B cell (primary cell): ENCODE data around the gene USP12. TPM values are rescaled to one million over a fixed set of nuclear protein-coding genes. Genes with fewer than 3 reads are reported as not detected.

Experiments
- ATAC-seq: fragments of 200-7000 bp; cut with Tn5 transposase; one replicate; pipeline ENCODE4 v1.10.0; 2021; ENCODE audit warnings: low read depth, mild to moderate bottlenecking, moderate number of reproducible peaks, moderate library complexity
- CTCF ChIA-PET: fragments of 350-600 bp; sonication (Branson Sonifier 250); formaldehyde crosslinking; loops from one replicate; lab custom pipeline; 2021; ENCODE audit warnings: antibody characterized with exemption, inconsistent platforms; lab: Charles Lee
- POLR2A ChIA-PET: fragments of 350-600 bp; sonication (Branson Sonifier 250); formaldehyde crosslinking; loops from one replicate; lab custom pipeline; 2021; ENCODE audit warnings: antibody characterized with exemption; lab: Charles Lee
- DNase-seq: peaks from one replicate; pipeline ENCODE4 v3.0.0; 2013
- H2AFZ ChIP-seq: 2 replicates; pipeline ENCODE4 v1.6.1; 2012; ENCODE audit warnings: mild to moderate bottlenecking, low read depth, low read length; ENCODE audit not compliant: insufficient read depth, poor library complexity, severe bottlenecking
- H3K27ac ChIP-seq, 2 donors: 1 replicate in 1 of 2; 2 replicates in 1 of 2; pipeline ENCODE4 v1.5.1; 2012 to 2013; ENCODE audit warnings: low read length in 2 of 2, mild to moderate bottlenecking in 2 of 2, moderate library complexity in 1 of 2
- H3K27me3 ChIP-seq, 4 experiments: fragments of 200-600 bp in 1 of 4; sonication (generic) in 1 of 4; replicated peaks in 1 of 4; 1 replicate in 2 of 4; 2 replicates in 2 of 4; pipeline versions ENCODE4 v1.6.1 to v1.7.0; 2013 to 2016; ENCODE audit warnings: low read length in 3 of 4, mild to moderate bottlenecking in 2 of 4, mixed read lengths in 1 of 4, moderate library complexity in 1 of 4; ENCODE audit not compliant: insufficient read depth in 4 of 4, control insufficient read depth in 3 of 4; ENCODE audit errors: control extremely low read depth in 1 of 4
- H3K36me3 ChIP-seq, 2 experiments: replicated peaks in 1 of 2; 1 replicate in 1 of 2; 2 replicates in 1 of 2; pipeline versions ENCODE4 v1.6.1 to v1.7.1; 2013; ENCODE audit warnings: low read length in 1 of 2; ENCODE audit not compliant: insufficient read depth in 2 of 2, control insufficient read depth in 1 of 2; ENCODE audit errors: control extremely low read depth in 1 of 2, extremely low read depth in 1 of 2
- H3K4me1 ChIP-seq, 2 donors: fragments of 200-600 bp in 1 of 2; sonication (generic) in 1 of 2; 1 replicate in 1 of 2; 2 replicates in 1 of 2; pipeline versions ENCODE4 v1.5.1 to v1.6.1; 2013 to 2017; ENCODE audit warnings: low read length in 2 of 2; ENCODE audit not compliant: control insufficient read depth in 2 of 2, insufficient read depth in 2 of 2
- H3K4me2 ChIP-seq: replicated peaks from 2 replicates; pipeline ENCODE3; 2012; ENCODE audit warnings: mild to moderate bottlenecking, low read depth, low read length; ENCODE audit not compliant: poor library complexity, severe bottlenecking
- H3K4me3 ChIP-seq, 5 experiments: fragments of 200-600 bp in 1 of 5; sonication (generic) in 1 of 5; 1 replicate in 3 of 5; 2 replicates in 2 of 5; pipeline versions ENCODE4 v1.5.1 to v1.7.0; 2011 to 2016; ENCODE audit warnings: low read length in 4 of 5, mild to moderate bottlenecking in 4 of 5, low read depth in 2 of 5, control low read depth in 1 of 5, moderate library complexity in 1 of 5; ENCODE audit not compliant: insufficient read depth in 1 of 5; ENCODE audit errors: control extremely low read depth in 1 of 5, extremely low read depth in 1 of 5
- H3K79me2 ChIP-seq: fragments of 200-600 bp; sonication (generic); one replicate; pipeline ENCODE4 v1.6.0; 2016; ENCODE audit warnings: low read length; ENCODE audit not compliant: control insufficient read depth, insufficient read depth
- H3K9ac ChIP-seq: fragments of 200-600 bp; sonication (generic); 2 replicates; pipeline ENCODE4 v1.6.1; 2017; ENCODE audit warnings: mild to moderate bottlenecking, low read length, moderate library complexity
- H3K9me3 ChIP-seq, 3 donors: one replicate each; pipeline versions ENCODE4 v1.6.1 to v1.7.1; 2013; ENCODE audit warnings: low read length in 2 of 3; ENCODE audit not compliant: control insufficient read depth in 2 of 3, insufficient read depth in 1 of 3; ENCODE audit errors: control extremely low read depth in 1 of 3
- H4K20me1 ChIP-seq: 2 replicates; pipeline ENCODE4 v1.6.0; 2012; ENCODE audit warnings: mild to moderate bottlenecking, low read length; ENCODE audit not compliant: insufficient read depth, control insufficient read depth, poor library complexity, severe bottlenecking
- H3K27ac Mint-ChIP-seq: one replicate; pipeline ENCODE4 v1.8.0; 2021; ENCODE audit warnings: mixed read lengths
- H3K27me3 Mint-ChIP-seq: one replicate; pipeline ENCODE4 v1.8.0; 2021; ENCODE audit warnings: mixed read lengths
- H3K4me1 Mint-ChIP-seq: one replicate; pipeline ENCODE4 v1.8.0; 2021; ENCODE audit warnings: mixed read lengths
- H3K4me3 Mint-ChIP-seq: one replicate; pipeline ENCODE4 v1.8.0; 2021; ENCODE audit warnings: mixed read lengths
- H3K9me3 Mint-ChIP-seq: one replicate; pipeline ENCODE4 v1.8.0; 2022; ENCODE audit warnings: mixed read lengths; ENCODE audit not compliant: insufficient read depth
- EZH2 ChIP-seq: IDR thresholded peaks from 2 replicates; pipeline ENCODE4 v1.6.1; 2012; ENCODE audit warnings: borderline replicate concordance, low read depth, mild to moderate bottlenecking, moderate library complexity, low read length; ENCODE audit not compliant: insufficient read depth, poor library complexity, severe bottlenecking
- WGBS: methylation state at CpG from one replicate; pipeline ENCODE4 v1.1.5; 2013; ENCODE audit warnings: missing lambda C conversion rate; ENCODE audit not compliant: insufficient coverage; 5-methylcytosine and 5-hydroxymethylcytosine counted together
- intact Hi-C: fragments of 100-400 bp; cut with micrococcal nuclease; formaldehyde crosslinking; loops from one replicate; pipeline ENCODE4 v1.10.0; 2022
- polyA plus RNA-seq: library from polyadenylated mRNA; depleted of rRNA; stranded (reverse); fragments of >200 nt; gene quantifications from 2 replicates; pipeline ENCODE4 v1.2.3, GENCODE V29; 2012
- total RNA-seq, 2 donors: library from RNA; stranded (reverse); fragments of 120-200 nt in 1 of 2; gene quantifications; 1 replicate in 1 of 2; 2 replicates in 1 of 2; pipeline versions ENCODE4 v1.2.3 to v1.2.4, GENCODE V29; 2013 to 2022
- TF ChIP-seq, protein P1 (sequence below): fragments of 200-600 bp; IDR thresholded peaks from one replicate; pipeline ENCODE4 v1.8.0; 2022; ENCODE audit warnings: antibody characterized with exemption, mild to moderate bottlenecking

The USP12 gene
- total and polyA plus RNA-seq, 2 donors (not counting 1 experiment from before 2014, with no cell fraction given): 21.7 to 46.3 TPM

DNA sequence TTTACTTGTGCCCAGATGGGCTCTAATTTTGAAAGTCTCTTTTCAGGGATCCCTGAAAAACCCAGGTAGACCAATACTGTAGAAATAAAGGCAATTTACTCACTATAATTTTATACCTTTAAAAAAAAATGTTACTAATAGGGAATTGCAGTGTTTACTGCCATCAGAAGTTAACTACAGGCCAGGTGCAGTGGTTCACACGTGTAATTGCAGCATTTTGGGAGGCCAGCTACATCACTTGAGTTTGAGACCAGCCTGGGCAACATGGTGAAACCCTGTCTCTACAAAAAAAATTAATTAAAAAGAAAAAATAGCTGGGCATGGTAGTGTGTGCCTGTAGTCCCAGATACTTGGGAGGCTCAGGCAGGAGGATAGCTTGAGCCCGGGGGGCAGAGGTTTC lies 10.2 kb downstream of the USP12 start:
- DNase-seq: no peak
- H3K9me3 ChIP-seq: peaks cover 0 to 5% (median 0%) of the 10 kb centered on the region in 3 donors
- ChIA-PET POLR2A (interaction anchor here (0.6 kb wide), 1 partner anchor 95 kb away, joined by 8 read pairs; no protein-coding TSS in a partner anchor), CTCF (interaction anchor here (0.5 to 1.6 kb wide), 3 partner anchors 9 to 1811 kb away, joined by 3 to 5 read pairs (median 3); no protein-coding TSS in a partner anchor)
- H3K79me2 ChIP-seq: peaks cover 100% of the 10 kb centered on the region
- Mint-ChIP-seq H3K4me1 (peaks cover 73% of the 10 kb centered on the region), H3K27me3 (no peaks in the 10 kb centered on the region), H3K9me3 (no peaks in the 10 kb centered on the region), H3K4me3 (no peak overlapping the region), H3K27ac (no peak overlapping the region)
- TF ChIP-seq, protein P1, sequence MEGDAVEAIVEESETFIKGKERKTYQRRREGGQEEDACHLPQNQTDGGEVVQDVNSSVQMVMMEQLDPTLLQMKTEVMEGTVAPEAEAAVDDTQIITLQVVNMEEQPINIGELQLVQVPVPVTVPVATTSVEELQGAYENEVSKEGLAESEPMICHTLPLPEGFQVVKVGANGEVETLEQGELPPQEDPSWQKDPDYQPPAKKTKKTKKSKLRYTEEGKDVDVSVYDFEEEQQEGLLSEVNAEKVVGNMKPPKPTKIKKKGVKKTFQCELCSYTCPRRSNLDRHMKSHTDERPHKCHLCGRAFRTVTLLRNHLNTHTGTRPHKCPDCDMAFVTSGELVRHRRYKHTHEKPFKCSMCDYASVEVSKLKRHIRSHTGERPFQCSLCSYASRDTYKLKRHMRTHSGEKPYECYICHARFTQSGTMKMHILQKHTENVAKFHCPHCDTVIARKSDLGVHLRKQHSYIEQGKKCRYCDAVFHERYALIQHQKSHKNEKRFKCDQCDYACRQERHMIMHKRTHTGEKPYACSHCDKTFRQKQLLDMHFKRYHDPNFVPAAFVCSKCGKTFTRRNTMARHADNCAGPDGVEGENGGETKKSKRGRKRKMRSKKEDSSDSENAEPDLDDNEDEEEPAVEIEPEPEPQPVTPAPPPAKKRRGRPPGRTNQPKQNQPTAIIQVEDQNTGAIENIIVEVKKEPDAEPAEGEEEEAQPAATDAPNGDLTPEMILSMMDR: no peak
- no peak for TF ChIP-seq EZH2
- peaks cover 8 to 31% of the 10 kb centered on the region in 2 donors for H3K4me1 ChIP-seq
- H3K27me3 ChIP-seq: no peaks in the 10 kb centered on the region
- no CpG with 5 or more reads among the region's 2 CpGs for WGBS
- H3K4me2 ChIP-seq: no peak overlapping the region
- peak; percentile 24 for ATAC-seq
- H3K36me3 ChIP-seq: no peaks in the 10 kb centered on the region
- intact Hi-C loops: no loop called here
- no peak overlapping the region for H3K4me3 ChIP-seq
- H4K20me1 ChIP-seq: peaks cover 63% of the 10 kb centered on the region
- H2AFZ ChIP-seq: no peak overlapping the region
- no peak overlapping the region for H3K27ac ChIP-seq
- no peak overlapping the region for H3K9ac ChIP-seq

GRCh38 chr13:27160657-27161295 lies 10.8 kb downstream of the USP12 start:
- Mint-ChIP-seq H3K27me3 (no peaks in the 10 kb centered on the region), H3K4me1 (peaks cover 71% of the 10 kb centered on the region), H3K4me3 (peak overlapping the region; percentile 36), H3K27ac (peak overlapping the region; percentile 56), H3K9me3 (no peaks in the 10 kb centered on the region)
- POLR2A ChIA-PET: no interaction called here
- H3K27ac ChIP-seq: peak overlapping the region in 1 of 2 donors; percentile 35
- peaks cover 100% of the 10 kb centered on the region for H3K79me2 ChIP-seq
- no peak overlapping the region for H3K9ac ChIP-seq
- H2AFZ ChIP-seq: no peak overlapping the region
- ATAC-seq: no peak
- intact Hi-C loops: no loop called here
- peaks cover 69% of the 10 kb centered on the region for H4K20me1 ChIP-seq
- TF ChIP-seq, protein P1: no peak
- TF ChIP-seq EZH2: no peak
- no peaks in the 10 kb centered on the region for H3K27me3 ChIP-seq
- H3K9me3 ChIP-seq: peaks cover 0 to 6% (median 0%) of the 10 kb centered on the region in 3 donors
- no peaks in the 10 kb centered on the region for H3K36me3 ChIP-seq
- H3K4me1 ChIP-seq: peaks cover 8 to 31% of the 10 kb centered on the region in 2 donors
- WGBS: 98% methylated on average over 8 of the region's 9 CpGs
- peak overlapping the region in 1 of 5 experiments; percentile 15 for H3K4me3 ChIP-seq
- no peak for DNase-seq
- H3K4me2 ChIP-seq: peak overlapping the region; percentile 34
- CTCF ChIA-PET: interaction anchor here (0.5 to 1.6 kb wide), 2 partner anchors 10 to 1811 kb away, joined by 3 to 5 read pairs; no protein-coding TSS in a partner anchor
